SH-SY5Y (cell line): ENCODE measurements around the gene DTX3L.

Experiments used
- GATA2 ChIP-seq: IDR thresholded peaks from 2 replicates; pipeline ENCODE4 v1.6.1; 2011; ENCODE audit warnings: mild to moderate bottlenecking, low read depth, low read length
- GATA3 ChIP-seq: IDR thresholded peaks from 2 replicates; pipeline ENCODE4 v1.6.1; 2011; ENCODE audit warnings: low read depth, mild to moderate bottlenecking, low read length, moderate library complexity

DTX3L gene

DNA sequence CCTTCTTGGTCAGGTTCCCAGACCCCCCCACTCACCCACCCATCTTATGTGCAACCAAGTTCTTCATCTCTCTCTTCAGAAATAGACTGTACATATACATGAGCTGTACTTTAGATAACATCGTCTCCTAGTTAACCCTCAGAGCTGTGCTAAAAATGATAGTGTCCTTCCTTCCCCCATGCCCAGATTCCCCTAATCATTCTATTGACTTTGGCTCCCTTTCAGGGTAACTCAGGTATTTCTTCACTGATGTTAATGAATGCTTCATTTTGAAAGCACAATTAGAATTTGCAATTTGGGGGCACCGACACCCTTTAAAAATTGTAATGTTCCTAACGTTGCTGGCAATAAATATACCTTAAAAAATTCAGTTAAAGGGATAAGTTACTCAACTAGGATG, 11.0 kb upstream of the DTX3L start:
- TF ChIP-seq GATA2 (no peak), GATA3 (no peak)

GRCh38 chr3:122555275-122556071, 8.7 kb upstream of the DTX3L start:
- TF ChIP-seq GATA2, result no peak

GRCh38 chr3:122557356-122557755, 6.8 kb upstream of the DTX3L start:
- TF ChIP-seq GATA2 (no peak), GATA3 (no peak)

DNA sequence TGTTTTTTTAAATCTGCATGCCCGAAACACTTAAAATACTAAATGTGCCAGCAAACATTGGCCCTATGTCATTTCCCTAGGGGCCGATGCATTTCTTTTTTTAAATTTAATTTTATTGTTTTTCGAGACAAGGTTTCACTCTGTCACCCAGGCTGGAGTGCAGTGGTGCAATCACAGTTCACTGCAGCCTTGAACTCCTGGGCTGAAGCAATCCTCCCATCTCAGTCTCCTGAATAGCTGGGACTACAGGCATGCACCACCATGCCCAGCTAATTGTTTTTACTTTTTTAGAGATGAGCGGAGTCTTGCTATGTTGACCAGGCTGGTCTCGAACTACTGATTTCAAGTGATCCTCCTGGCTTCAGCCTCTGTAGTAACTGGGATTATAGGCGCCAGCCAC, 5.5 kb upstream of the DTX3L start:
- TF ChIP-seq GATA2 (no peak), GATA3 (no peak)

DNA sequence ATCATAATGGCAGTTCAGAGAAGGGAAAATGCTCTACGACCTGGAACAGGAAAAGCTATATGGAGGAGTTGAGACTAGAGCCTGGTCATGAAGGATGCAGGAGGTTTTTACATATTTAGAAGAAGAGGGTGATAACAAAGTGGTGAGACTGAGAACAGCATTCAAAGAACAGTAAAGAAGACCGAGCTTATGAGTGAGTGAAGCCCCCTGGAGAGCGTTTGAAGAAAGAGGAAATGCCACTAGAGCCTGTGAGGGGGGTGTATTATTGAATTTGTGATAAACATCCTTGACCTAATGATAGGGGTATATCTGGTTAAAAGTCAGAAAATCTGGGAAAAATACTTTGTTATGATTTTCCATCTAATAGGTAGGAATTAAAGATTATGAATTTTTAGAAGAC, 4.2 kb upstream of the DTX3L start:
- TF ChIP-seq GATA3 (no peak), GATA2 (no peak)

DNA sequence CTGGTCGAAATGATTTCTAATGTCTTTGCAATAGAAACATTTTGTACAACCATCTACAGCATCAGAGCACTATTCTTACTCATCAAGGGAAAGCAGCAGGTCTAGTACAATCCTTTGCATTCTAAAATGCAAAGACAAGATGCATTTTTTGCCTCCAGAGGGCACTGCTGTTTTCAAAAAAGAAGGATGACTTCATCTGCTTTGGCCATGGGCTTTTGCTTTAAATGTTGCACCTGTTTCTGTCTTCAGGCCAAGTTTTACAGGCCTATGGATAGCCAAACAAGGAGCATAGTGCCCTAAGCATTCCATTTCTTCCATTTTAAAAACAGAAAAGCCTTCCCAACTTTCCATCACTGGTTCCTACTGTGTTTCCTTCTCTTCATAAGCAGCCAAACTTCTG, 3.5 kb upstream of the DTX3L start:
- no peak for TF ChIP-seq GATA3
- no peak for TF ChIP-seq GATA2

DNA sequence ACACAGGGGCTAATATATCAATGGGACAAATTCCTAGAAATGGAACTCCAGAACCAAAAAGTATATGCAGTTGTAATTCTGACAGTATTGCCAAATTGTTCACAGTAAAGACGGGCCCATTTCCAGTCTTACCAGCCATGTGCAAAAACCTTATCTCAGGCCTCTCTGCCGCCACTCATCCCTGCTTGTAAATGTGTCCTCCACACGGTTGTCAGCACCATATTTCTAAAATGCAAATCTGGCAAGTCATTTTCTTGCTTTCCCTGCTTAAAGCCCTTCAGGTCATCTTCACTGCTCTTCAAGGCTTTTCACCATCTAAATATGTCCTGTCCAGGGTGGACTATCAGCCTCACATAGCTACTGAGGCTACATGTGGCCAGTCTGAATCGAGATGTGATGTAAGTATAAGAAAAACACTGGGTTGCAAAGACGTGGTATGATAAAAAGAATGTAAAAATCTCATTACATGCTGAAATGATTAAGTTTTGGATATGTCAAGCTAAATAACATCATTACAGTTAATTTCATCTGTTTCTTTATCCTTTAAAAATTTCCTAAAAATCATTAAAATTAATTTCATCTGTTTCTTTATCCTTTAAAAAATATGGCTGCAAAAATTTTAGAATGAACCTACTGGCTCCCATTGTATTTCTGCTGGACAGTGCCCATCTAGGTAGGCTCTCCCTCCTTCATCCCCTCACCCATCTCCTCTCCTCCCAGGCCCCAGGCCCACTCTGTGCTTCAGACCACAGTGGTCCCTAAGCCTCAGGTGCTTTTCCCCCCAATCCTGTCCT, 1.0 kb upstream of the DTX3L start:
- TF ChIP-seq GATA2, result no peak
- no peak for TF ChIP-seq GATA3

DNA sequence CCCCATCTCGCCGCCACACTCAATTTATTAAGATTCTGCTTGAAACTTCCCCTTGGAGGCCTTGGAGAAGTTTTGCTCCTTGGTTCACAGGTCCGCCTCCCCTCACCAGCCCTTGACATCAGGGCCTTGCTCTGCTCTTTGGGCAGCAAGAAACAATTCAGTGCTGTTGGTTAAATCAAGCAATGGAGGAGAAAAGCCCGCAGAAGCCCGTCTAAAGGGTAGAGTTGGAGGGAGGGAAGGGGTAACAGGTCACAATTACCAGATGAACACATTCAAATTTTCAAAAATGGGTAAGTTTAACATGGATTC, 467 bp upstream of the DTX3L start:
- TF ChIP-seq GATA2 (no peak), GATA3 (no peak)

GRCh38 chr3:122568755-122569154, 4.6 kb downstream of the DTX3L start:
- TF ChIP-seq GATA2 (no peak), GATA3 (no peak)

DNA sequence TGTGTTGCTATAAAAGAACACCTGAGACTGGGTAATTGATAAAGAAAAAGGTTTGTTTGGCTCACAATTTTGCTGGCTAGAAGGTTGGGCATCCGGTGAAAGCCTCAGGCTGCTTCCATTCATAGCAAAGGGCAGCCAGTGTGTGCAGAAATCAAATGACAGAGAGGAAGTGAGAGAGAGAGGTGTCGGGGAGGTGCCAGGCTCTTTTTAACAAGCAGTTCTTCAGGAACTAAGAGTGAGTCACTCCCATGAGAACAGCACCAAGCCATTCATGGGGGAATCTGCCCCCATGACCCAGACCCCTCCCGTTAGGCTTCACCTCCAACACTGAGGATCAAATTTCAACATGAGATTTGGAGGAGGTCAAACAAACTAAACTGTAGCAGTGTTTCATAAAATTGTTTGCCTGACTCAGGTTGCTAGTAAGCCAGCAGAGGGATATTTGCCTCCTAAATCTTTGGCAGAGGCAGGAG, 8.8 kb downstream of the DTX3L start:
- TF ChIP-seq GATA3, result no peak

DNA sequence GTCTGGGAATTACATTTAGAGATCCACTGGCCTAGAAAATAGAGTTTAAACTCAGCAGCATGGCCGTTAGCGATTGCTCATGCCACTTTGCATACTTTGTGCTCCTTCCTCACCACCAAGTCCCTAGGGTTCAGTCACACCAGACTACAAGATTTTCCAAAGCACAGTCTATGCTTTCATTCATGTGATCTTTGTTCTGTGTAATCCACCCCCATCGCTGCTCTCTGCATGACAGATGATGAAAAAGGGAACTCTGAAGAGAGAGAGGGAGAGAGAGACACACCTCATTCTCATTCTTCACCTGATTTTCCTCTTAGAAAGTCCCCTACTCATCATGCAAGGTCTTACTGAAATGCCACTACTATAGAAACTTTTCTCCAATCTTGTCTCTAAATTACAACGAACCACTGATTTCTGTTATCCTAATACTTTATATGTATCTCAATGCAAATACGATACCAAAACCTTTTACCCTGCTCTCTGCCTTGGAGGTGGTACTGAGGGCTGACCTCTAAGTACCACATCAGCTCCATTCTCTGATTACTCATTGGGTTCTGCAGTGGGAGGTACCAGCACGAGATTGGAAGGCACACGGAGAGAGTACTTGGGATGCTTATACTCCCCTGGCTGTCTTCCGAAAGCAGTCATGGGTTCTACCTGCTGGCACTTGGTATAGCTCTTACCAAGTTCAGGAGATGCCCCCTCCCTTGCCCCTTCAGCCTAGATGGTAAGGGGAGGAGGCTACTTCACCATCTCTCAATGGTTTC, 12.2 kb downstream of the DTX3L start:
- TF ChIP-seq GATA2, result no peak
- no peak for TF ChIP-seq GATA3

DNA sequence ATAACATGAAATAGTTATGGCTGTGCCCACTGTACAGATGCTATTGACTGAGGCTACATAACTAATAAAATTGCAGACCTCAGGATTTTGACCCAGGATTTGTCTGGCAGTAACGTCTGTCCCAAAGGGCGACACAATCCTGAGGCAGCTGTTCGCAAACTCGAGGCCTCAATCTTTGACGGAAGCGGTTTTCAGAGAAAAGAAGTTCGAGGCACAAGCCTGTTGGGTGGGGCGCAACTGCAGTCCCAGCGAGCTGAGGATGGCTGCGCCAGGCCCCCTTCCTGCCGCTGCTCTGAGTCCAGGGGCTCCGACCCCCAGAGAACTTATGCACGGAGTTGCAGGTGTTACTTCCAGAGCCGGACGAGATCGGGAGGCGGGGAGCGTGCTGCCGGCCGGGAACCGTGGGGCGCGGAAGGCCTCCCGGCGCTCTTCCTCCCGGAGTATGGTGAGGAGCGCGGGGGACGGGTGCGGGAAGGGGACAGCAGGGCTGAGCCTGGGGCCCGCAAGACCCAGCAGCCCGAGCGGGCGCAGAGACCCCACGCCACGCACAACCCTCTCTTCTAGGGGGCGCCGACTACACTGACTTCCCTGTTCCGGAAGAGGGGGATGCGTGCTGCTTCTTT, 13.4 kb downstream of the DTX3L start, which contains the start of gene PARP15:
PARP15 (plus strand) TSS at position 242 of the 623 bp plus-strand sequence; CDS start at position 260, 18 bp downstream.
- no peak for TF ChIP-seq GATA3
- TF ChIP-seq GATA2, result no peak

DNA sequence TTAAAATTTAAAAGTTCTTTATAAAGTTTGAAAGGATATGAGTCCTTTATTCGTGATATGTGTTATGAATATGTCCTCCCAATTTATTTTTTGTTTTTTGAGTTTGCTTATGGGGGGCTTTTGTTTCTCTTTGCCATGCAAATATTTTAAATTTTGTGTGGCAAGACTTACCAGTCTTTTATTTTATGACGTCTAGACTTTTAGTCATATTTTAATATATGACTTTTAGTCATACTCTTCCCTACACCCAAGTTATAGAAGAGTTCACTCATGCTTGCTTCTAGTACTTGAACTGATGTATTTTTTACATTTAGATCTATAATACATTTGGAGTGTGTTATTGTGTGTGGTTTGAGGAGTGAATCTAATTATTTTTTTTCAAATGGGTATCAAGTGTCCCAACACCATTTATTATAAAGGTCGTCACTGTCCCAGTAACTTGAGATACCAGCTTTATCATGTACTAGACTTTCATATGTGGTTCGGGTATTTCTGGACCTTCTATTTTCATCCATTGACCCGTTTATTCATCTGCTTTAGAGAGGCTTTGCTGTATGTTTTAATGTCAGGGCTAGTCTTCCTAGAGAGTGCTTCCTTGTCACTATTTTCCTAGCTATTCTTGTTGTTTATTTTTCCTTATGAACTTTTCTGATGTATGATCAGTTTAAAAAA, 14.1 kb downstream of the DTX3L start:
- TF ChIP-seq GATA2, result no peak
- TF ChIP-seq GATA3, result no peak
